ENCODE measurements around the gene POLA1.

The POLA1 gene

GRCh38 chrX:25020391-25020904 is 326.7 kb downstream of the POLA1 start:
- no peak for DNase-seq (ENCODE audit: low read depth in 1 of 2, low spot score in 1 of 2)

- DNase-seq (ENCODE audit: low read depth in 1 of 2, low spot score in 1 of 2), result no peak
Measured at GRCh38 chrX:25020905-25021449, 327.3 kb downstream of the POLA1 start.

GRCh38 chrX:25022499-25023325 is 329.0 kb downstream of the POLA1 start:
- DNase-seq (ENCODE audit: low read depth in 1 of 2, low spot score in 1 of 2), result no peak

GRCh38 chrX:25023908-25024307 is 330.2 kb downstream of the POLA1 start:
- no peak for DNase-seq (ENCODE audit: low read depth in 1 of 2, low spot score in 1 of 2)

GRCh38 chrX:25025615-25026014 is 331.9 kb downstream of the POLA1 start:
- DNase-seq (ENCODE audit: low read depth in 1 of 2, low spot score in 1 of 2), result no peak

GRCh38 chrX:25026576-25026975 is 332.9 kb downstream of the POLA1 start:
- no peak for DNase-seq (ENCODE audit: low read depth in 1 of 2, low spot score in 1 of 2)

GRCh38 chrX:25028726-25029125 is 335.0 kb downstream of the POLA1 start:
- no peak for DNase-seq (ENCODE audit: low read depth in 1 of 2, low spot score in 1 of 2)

- DNase-seq (ENCODE audit: low read depth in 1 of 2, low spot score in 1 of 2), result no peak
Measured at GRCh38 chrX:25029288-25029825, 335.6 kb downstream of the POLA1 start.

- DNase-seq (ENCODE audit: low read depth in 1 of 2, low spot score in 1 of 2), result no peak
Measured at GRCh38 chrX:25034889-25035288, 341.2 kb downstream of the POLA1 start.

GRCh38 chrX:25039036-25039435 is 345.3 kb downstream of the POLA1 start:
- no peak for DNase-seq (ENCODE audit: low read depth in 1 of 2, low spot score in 1 of 2)

- DNase-seq (ENCODE audit: low read depth in 1 of 2, low spot score in 1 of 2), result no peak
Measured at GRCh38 chrX:25043192-25043591, 349.5 kb downstream of the POLA1 start.
